Tibial nerve (tissue), 4 donors: ENCODE measurements around the gene POU3F3. TPM values are rescaled to one million over a fixed set of nuclear protein-coding genes. Genes with fewer than 3 reads are reported as not detected.

Source experiments
- DNase-seq, 2 donors: peaks; one replicate each; pipeline ENCODE4 v3.0.0-alpha.2; 2019; ENCODE audit warnings: low spot score in 2 of 2
- H3K27ac ChIP-seq, 4 donors: fragments of 200-600 bp; sonication (generic) in 3 of 4; one replicate each; pipeline ENCODE4 v1.5.1; 2017 to 2019; ENCODE audit warnings: mild to moderate bottlenecking in 1 of 4
- H3K27me3 ChIP-seq, 2 donors: fragments of 200-600 bp; sonication (generic) in 1 of 2; one replicate each; pipeline versions ENCODE4 v1.5.1 to v1.6.0; 2017 to 2019
- H3K36me3 ChIP-seq, 3 donors: fragments of 200-600 bp; sonication (generic); one replicate each; pipeline ENCODE4 v1.5.1; 2018 to 2019
- H3K4me1 ChIP-seq, 4 donors: fragments of 200-600 bp; sonication (generic) in 3 of 4; one replicate each; pipeline ENCODE4 v1.5.1; 2017 to 2019
- H3K4me3 ChIP-seq, 4 donors: fragments of 200-600 bp; sonication (generic) in 3 of 4; one replicate each; pipeline ENCODE4 v1.5.1; 2017 to 2019; ENCODE audit warnings: mild to moderate bottlenecking in 1 of 4, moderate library complexity in 1 of 4
- H3K9me3 ChIP-seq, 4 donors: fragments of 200-600 bp; sonication (generic) in 3 of 4; one replicate each; pipeline ENCODE4 v1.5.1; 2017 to 2019
- CTCF ChIP-seq, 5 experiments: fragments of 200-600 bp in 3 of 5; fragments of 450-650 bp in 2 of 5; sonication (generic) in 3 of 5; IDR thresholded peaks; one replicate each; pipeline ENCODE4 v1.5.1; 2016 to 2019; ENCODE audit warnings: antibody characterized with exemption in 5 of 5, mild to moderate bottlenecking in 3 of 5, moderate library complexity in 2 of 5
- EP300 ChIP-seq, 2 donors: sonication (generic); formaldehyde crosslinking; IDR thresholded peaks; one replicate each; pipeline ENCODE4 v1.6.1; 2017; ENCODE audit warnings: antibody characterized with exemption in 2 of 2, mild to moderate bottlenecking in 1 of 2
- POLR2A ChIP-seq, 2 donors: fragments of 450-650 bp; IDR thresholded peaks; one replicate each; pipeline ENCODE4 v1.6.1; 2017; ENCODE audit warnings: antibody characterized with exemption in 2 of 2, mild to moderate bottlenecking in 2 of 2, moderate library complexity in 2 of 2
- WGBS, 2 donors: methylation state at CpG; one replicate each; pipeline ENCODE4 v1.1.5; 2018; 5-methylcytosine and 5-hydroxymethylcytosine counted together
- total RNA-seq, 4 donors: library from RNA; depleted of rRNA; stranded (reverse); fragments of >200 nt; gene quantifications; one replicate each; pipeline ENCODE4 v1.1.0, GENCODE V29; 2016

The POU3F3 gene
- total RNA-seq, 4 donors from 2014 or later, result not detected

- Histone ChIP-seq H3K27me3 (peaks cover 0 to 99% of the 10 kb centered on the region in 2 donors), H3K4me3 (no peak overlapping the region), H3K27ac (no peak overlapping the region), H3K9me3 (no peaks in the 10 kb centered on the region), H3K4me1 (peaks cover 0 to 38% (median 13%) of the 10 kb centered on the region in 4 donors), H3K36me3 (no peaks in the 10 kb centered on the region)
- 41 to 51% methylated on average over 4 of the region's 4 CpGs for WGBS, 2 donors
- no peak for DNase-seq
- TF ChIP-seq POLR2A (IDR thresholded peaks at IDR 0.05) (no peak), EP300 (IDR thresholded peaks at IDR 0.05) (no peak), CTCF (IDR thresholded peaks at IDR 0.05) (no peak)
Measured at GRCh38 chr2:104868505-104868866, 14.6 kb downstream of the POU3F3 start.

GRCh38 chr2:104870100-104870975, 16.4 kb downstream of the POU3F3 start:
- TF ChIP-seq CTCF (IDR thresholded peaks at IDR 0.05), result no peak
- TF ChIP-seq POLR2A (IDR thresholded peaks at IDR 0.05), result no peak
- TF ChIP-seq EP300 (IDR thresholded peaks at IDR 0.05), result no peak
- 33 to 44% methylated on average over 4 of the region's 4 CpGs for WGBS, 2 donors
- no peak for DNase-seq
- H3K27me3 ChIP-seq, result peaks cover 0 to 95% of the 10 kb centered on the region in 2 donors
- H3K4me3 ChIP-seq, result no peak overlapping the region
- H3K27ac ChIP-seq, result no peak overlapping the region
- H3K9me3 ChIP-seq, result no peaks in the 10 kb centered on the region
- H3K4me1 ChIP-seq, result peaks cover 0 to 32% (median 13%) of the 10 kb centered on the region in 4 donors
- no peaks in the 10 kb centered on the region for H3K36me3 ChIP-seq

- H3K9me3 ChIP-seq, result no peaks in the 10 kb centered on the region
- H3K4me1 ChIP-seq, result peaks cover 0 to 32% (median 13%) of the 10 kb centered on the region in 4 donors
- H3K4me3 ChIP-seq, result no peak overlapping the region
- TF ChIP-seq CTCF (IDR thresholded peaks at IDR 0.05) (no peak), POLR2A (IDR thresholded peaks at IDR 0.05) (no peak)
- H3K36me3 ChIP-seq, result no peaks in the 10 kb centered on the region
- no peak for DNase-seq
- H3K27ac ChIP-seq, result no peak overlapping the region
- 6 to 13% methylated on average over 8 of the region's 8 CpGs for WGBS, 2 donors
- peaks cover 0 to 86% of the 10 kb centered on the region in 2 donors for H3K27me3 ChIP-seq
Measured at GRCh38 chr2:104871649-104871971, 17.7 kb downstream of the POU3F3 start.

- H3K27me3 ChIP-seq, result peaks cover 0 to 83% of the 10 kb centered on the region in 2 donors
- no peak for TF ChIP-seq CTCF (IDR thresholded peaks at IDR 0.05)
- TF ChIP-seq POLR2A (IDR thresholded peaks at IDR 0.05), result no peak
- TF ChIP-seq EP300 (IDR thresholded peaks at IDR 0.05), result no peak
- H3K27ac ChIP-seq, result no peak overlapping the region
- H3K36me3 ChIP-seq, result no peaks in the 10 kb centered on the region
- no peak for DNase-seq
- peak overlapping the region in 1 of 4 donors; percentile 57 for H3K4me3 ChIP-seq
- whole genome bisulfite sequencing, 2 donors, result 1 to 3% methylated on average over 64 to 65 of the region's 65 CpGs
- no peaks in the 10 kb centered on the region for H3K9me3 ChIP-seq
- H3K4me1 ChIP-seq, result peaks cover 0 to 27% (median 13%) of the 10 kb centered on the region in 4 donors
Measured at GRCh38 chr2:104871972-104872865, 18.3 kb downstream of the POU3F3 start.
